SK-N-SH treated with all-trans-retinoic acid at 6 μM for 48 hours (cell line): ENCODE data around the gene NAV3.

Source experiments
- CREB5 ChIP-seq: fragments of 250-450 bp; sonication (Bioruptor Pico); IDR thresholded peaks from 2 replicates; pipeline ENCODE4 v1.5.1; 2020; ENCODE audit warnings: low read depth, mild to moderate bottlenecking, moderate library complexity
- ESRRG ChIP-seq: fragments of 250-450 bp; sonication (Bioruptor Pico); IDR thresholded peaks from 2 replicates; pipeline ENCODE4 v1.6.1; 2021; ENCODE audit warnings: mild to moderate bottlenecking
- POU6F1 ChIP-seq: fragments of 250-450 bp; sonication (Bioruptor Pico); IDR thresholded peaks from 2 replicates; pipeline ENCODE4 v1.8.0; 2021; ENCODE audit warnings: low read depth, mild to moderate bottlenecking, moderate library complexity, borderline replicate concordance
- PPARA ChIP-seq: fragments of 250-450 bp; sonication (Bioruptor Pico); IDR thresholded peaks from 2 replicates; pipeline ENCODE4 v1.5.0; 2020; ENCODE audit warnings: mild to moderate bottlenecking, borderline replicate concordance
- TCF4 ChIP-seq: fragments of 250-450 bp; sonication (Bioruptor Pico); IDR thresholded peaks from 2 replicates; pipeline ENCODE4 v1.8.0; 2021; ENCODE audit warnings: mild to moderate bottlenecking, moderate library complexity, borderline replicate concordance
- TF ChIP-seq, protein P1 (sequence below): fragments of 250-450 bp; sonication (Bioruptor Pico); IDR thresholded peaks from 2 replicates; pipeline ENCODE4 v1.8.0; 2020; ENCODE audit warnings: mild to moderate bottlenecking, moderate library complexity, borderline replicate concordance

DNA sequence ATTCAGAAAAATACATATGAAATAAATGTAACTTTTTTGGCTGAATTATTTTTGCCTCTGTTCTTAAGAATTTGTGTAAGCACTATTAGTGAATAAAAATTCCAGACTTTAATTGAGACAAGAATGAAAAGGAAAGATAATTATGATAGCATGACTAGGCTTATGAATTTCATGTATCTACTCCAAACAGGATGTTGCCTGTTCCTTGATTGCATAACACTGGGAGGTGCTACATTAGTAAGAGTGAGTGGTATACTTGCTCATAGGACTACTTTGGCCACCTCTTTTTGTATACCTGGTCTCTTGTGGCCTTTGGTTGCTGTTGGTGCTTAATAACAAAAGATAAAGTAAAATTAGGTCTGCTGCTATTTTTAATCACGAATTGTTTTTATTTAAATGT, 112.8 kb downstream of the NAV3 start:
- TF ChIP-seq POU6F1 (no peak), CREB5 (no peak), ESRRG (no peak), TCF4 (CRISPR knock-in tag) (no peak), PPARA (CRISPR knock-in tag) (no peak)
- TF ChIP-seq, protein P1, sequence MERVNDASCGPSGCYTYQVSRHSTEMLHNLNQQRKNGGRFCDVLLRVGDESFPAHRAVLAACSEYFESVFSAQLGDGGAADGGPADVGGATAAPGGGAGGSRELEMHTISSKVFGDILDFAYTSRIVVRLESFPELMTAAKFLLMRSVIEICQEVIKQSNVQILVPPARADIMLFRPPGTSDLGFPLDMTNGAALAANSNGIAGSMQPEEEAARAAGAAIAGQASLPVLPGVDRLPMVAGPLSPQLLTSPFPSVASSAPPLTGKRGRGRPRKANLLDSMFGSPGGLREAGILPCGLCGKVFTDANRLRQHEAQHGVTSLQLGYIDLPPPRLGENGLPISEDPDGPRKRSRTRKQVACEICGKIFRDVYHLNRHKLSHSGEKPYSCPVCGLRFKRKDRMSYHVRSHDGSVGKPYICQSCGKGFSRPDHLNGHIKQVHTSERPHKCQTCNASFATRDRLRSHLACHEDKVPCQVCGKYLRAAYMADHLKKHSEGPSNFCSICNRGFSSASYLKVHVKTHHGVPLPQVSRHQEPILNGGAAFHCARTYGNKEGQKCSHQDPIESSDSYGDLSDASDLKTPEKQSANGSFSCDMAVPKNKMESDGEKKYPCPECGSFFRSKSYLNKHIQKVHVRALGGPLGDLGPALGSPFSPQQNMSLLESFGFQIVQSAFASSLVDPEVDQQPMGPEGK: no peak
